ENCODE results near the gene KCNK15.

KCNK15 gene

DNA sequence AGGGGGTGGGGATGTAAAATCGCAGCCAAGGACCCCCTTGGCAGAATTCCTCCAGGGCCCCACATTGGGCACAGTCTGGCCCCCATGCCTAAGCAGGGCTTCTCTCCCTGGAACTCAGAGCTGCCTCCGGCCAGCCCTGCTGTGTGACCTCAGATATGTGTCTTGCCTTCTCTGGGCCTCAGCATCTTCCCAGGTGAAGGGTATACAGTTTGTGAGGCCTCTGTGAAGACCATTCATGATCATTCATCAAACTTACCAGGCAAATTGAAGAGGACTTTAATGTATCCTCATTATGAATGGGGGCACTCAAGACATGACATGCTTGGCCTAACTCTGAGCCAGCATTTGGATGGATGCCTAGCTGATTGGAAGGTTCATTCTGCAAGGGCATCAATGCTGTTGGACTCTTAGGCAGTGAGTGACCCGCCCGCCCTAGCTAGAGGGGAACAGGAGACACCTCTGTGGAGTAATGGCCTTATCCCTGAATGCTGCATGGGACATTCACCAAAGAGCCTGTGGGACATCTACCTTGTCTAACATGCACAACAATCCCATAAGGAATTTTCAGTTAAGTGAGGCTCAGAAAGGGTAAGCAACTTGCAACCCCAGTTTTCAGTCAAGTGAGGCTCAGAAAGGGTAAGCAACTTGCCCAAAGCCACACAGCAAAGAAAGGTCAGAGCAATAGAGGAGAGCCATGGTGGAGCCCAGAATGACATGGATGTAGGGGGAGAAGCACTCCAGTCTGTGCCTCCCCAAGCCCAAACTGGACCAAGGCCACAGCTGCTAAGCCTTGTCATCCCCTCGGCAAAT, 30.0 kb upstream of the KCNK15 start:
- DNase-seq (ENCODE audit: low read depth) = no peak

DNA sequence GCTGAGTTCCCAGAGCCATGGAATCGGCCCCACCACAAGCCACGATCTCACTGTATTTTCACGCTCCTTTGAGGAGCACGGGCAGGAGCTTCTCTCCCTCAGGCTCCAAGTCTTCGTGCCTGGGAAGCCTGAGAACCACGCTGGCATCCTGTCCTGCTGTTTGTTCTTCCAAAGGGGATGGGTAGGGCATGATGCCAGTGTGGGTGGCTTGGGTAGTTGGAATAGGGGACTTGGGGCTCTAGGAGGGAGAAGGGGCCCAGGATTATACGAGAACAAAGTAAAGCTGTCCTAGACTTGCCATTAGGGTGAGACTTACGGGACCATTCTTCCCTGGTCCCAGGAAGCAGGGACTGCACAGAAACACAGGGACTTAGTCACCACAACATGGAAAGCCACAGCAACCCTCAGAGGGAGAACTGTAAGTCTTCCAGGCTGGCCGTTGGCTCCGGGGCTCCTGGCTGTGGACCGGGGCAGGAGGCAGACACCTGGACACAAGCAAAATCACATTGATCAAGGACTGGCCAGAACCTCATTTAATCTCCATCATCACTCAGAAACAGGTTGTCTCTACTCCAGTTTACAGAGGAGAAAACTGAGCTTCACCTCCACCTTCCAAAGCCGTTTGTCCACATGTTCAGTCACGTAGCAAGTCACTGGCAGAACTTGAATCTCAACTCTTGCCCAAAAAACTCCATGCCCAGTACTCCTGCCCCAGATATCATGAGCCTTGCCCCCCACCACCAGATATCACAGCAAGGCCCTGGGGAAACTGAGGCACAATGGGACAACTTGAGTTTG, 29.2 kb upstream of the KCNK15 start:
- DNase-seq (ENCODE audit: low read depth) = peak; percentile 77

DNA sequence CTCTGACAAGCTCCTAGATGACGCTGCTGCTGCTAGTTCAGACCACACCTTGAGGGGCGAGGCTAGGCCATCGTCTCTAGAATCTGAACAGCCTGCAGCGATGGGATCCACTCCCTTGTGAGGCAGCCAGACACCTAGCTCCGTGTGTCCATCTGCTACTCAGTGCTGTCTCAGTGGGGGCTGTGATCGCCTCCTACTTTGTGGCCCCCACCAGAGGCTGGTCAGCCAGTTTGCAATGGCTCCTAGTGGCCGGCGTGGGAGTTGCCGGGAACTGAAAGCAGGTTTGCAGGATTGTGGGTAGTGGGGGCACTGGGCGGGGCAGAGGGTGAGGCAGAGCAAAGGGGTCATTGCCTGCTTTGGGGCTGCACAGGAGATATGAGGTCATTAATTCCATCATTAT, 27.7 kb upstream of the KCNK15 start:
- no peak for DNase-seq (ENCODE audit: low read depth)

DNA sequence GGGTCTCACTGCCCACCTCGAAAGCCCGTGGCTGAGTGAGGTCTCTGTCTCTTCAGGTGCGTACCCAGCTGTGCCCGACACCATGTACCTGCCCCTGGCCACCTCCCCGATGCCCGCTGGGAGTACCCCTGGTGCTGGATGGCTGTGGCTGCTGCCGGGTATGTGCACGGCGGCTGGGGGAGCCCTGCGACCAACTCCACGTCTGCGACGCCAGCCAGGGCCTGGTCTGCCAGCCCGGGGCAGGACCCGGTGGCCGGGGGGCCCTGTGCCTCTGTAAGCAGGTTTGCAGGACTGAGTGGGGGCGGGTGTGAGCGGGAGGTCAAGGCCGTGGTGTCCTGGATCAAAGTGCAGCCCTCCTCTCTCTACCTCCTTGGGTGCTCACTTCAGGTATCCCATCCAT, 25.8 kb upstream of the KCNK15 start:
- DNase-seq (ENCODE audit: low read depth) = no peak

DNA sequence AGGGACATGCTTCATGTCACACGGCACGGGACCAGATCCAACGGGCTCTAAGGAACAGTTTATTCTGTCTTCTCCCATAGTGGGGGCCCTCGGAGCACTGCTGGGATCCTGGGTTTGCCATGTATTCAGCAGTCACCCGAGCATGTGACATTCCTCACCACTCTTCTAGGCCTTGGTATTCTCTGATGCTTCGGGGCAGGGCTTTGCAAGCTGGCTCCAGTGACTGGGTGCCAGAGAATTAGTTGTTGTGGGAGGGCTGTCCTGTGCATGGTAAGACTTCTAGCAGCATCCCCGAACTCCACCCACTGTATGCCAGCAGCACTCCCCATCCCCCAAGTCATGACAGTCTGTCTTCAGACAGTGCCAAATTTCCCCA, 25.1 kb upstream of the KCNK15 start:
- DNase-seq (ENCODE audit: low read depth) = peak; percentile 91

DNA sequence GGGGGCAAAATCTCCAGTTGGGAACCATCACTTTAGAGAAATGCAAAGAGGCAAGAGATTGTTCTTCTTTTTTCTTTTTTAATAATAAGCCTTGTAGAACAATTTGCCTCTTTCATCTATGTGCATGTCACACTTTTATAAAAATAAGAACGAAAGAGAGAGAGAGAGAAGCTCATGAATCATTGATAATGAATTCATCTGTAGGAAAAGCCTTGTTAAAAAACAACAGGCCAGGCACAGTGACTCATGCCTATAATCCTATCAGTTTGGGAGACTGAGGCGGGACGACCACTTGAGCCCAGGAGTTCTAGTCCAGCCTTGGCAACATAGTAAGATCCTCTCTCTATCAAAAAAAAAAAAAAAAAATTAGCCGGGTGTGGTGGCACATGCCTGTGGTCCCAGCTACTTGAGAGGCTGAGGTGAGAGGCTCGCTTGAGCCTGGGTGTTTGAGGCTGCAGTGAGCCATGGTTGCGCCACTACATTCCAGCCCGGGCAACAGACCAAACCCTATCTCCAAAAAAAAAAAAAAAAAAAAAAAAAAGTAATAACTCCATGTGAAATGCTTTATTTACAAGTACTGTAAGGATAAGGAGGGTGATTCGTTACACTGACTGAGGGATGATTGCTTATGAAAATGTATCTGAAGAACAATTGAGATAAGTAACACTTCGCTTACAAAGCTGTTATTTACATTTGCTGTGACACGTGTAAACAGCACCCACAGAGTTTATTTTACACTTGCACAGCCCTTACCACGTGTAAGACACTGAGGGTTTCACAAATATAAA, 24.5 kb upstream of the KCNK15 start:
- peak; percentile 92 for DNase-seq (ENCODE audit: low read depth)

DNA sequence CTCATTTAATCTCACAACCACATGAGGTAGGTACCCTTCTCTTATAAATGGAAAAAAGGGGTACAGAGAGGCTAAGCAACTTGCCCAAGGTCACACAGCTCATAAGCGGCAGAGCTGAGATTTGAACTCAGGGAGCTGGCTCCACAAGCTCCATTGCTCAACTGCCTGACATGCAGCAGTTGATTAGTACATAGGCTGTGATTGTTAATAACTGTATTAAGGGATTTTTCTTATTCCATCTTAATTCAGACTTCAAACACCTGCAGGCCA, 23.9 kb upstream of the KCNK15 start:
- no peak for DNase-seq (ENCODE audit: low read depth)

DNA sequence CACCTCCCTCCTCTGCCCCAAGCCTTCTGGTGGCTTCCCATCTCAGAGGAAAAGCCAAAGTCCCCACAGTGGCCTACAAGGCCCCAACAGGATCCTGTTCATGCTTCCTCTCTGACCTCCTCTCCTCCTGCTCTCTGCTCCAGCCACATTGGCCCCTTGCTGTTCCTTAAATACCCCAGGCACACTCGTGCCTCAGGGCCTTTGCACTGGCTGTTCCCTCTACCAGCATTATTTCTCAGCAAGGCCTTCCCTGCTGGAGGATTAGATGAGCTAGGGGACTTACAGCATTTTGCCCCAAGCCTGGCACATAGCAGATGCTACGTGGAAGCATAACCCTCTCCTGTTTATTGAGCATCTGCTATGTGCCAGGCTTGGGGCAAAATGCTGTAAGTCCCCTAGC, 22.7 kb upstream of the KCNK15 start:
- no peak for DNase-seq (ENCODE audit: low read depth)

DNA sequence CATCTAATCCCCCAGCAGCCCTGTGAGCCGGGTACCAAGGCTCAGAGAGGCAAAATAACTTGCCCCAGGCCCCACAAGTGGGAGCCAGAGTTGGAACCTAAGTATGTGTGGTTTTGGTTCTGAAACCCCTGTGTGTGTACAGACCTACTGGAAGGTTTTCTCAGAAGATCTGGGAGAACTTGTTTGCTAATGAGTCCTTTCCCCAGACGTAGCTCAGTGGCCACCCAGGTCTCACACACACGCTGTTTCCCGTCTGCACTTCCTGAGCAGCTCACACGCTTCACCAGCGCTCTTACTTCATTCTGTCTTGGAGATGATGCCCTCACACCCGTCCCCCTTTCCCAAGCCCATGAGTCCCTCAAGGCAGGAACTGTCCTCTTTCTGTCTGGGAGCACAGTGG, 22.3 kb upstream of the KCNK15 start:
- peak; percentile 33 for DNase-seq (ENCODE audit: low read depth)

DNA sequence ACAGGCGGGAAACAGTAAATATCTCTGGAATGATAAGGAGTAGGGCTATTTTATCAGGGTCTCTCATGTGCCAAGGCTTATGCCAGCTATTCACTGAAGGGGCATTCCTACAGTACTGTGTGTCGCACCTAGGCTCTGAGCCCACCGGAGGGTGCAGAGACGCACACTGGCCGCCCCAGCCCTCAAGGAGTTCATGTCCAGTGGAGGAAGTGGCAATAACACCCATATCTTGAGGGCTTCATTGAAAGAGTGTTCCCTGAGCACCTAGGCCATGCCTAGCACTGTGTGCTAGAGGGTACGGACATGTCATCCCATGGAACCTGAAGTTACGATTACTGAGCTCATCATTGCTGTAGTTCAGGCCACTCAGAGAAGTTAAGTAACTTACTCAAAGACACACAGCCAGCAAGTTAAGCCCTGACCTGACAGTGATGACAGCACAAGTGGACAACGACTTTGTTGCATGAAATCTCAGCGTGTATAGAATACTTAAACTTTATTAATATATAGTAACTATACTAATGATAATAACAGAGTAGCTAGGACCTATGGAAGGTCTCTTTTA, 21.8 kb upstream of the KCNK15 start:
- DNase-seq (ENCODE audit: low read depth) = no peak

DNA sequence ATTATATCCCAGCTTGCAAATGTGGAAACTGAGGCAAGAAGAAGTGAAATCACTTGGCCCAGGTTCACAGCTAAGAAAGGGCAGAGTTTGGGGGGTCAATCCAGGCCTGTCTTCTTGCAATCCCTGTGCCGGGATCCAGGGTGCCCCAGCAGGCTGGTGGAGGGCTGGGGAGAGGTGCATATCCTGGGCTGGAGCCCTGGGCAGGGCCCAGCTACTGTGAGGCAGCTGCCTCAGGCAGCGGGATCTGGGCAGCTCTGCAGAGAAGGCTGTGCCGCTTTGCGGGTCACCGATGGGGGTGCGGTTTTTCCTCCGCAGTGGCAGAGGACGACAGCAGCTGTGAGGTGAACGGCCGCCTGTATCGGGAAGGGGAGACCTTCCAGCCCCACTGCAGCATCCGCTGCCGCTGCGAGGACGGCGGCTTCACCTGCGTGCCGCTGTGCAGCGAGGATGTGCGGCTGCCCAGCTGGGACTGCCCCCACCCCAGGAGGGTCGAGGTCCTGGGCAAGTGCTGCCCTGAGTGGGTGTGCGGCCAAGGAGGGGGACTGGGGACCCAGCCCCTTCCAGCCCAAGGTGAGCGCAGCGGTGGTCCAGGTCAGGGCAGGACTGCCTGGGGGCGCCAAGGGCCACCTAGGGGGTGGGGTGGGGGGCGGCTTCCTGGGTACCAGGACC, 21.1 kb upstream of the KCNK15 start:
- no peak for DNase-seq (ENCODE audit: low read depth)

DNA sequence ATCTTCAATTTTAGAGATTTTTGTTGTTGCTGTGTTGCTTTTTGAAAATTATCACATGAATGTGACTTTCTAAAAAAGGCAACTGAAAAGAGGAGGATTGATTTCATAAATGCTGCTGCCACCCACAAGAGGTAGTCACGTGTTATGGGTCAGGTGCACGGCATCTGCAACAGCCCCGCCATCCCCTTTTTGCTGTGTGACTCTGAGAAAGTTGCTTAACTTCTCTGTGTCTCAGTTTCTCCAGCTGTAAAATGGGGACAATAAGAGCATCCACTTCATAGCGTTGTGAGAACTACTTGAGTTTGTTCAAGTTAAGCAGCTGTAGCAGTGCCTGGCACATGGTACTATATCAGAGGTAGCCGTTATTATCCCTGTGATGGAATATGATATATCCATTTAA, 19.8 kb upstream of the KCNK15 start:
- DNase-seq (ENCODE audit: low read depth) = no peak

DNA sequence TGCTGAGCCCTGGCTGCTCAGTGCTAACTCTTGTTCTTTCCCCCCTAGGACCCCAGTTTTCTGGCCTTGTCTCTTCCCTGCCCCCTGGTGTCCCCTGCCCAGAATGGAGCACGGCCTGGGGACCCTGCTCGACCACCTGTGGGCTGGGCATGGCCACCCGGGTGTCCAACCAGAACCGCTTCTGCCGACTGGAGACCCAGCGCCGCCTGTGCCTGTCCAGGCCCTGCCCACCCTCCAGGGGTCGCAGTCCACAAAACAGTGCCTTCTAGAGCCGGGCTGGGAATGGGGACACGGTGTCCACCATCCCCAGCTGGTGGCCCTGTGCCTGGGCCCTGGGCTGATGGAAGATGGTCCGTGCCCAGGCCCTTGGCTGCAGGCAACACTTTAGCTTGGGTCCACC, 18.6 kb upstream of the KCNK15 start:
- DNase-seq (ENCODE audit: low read depth) = no peak

DNA sequence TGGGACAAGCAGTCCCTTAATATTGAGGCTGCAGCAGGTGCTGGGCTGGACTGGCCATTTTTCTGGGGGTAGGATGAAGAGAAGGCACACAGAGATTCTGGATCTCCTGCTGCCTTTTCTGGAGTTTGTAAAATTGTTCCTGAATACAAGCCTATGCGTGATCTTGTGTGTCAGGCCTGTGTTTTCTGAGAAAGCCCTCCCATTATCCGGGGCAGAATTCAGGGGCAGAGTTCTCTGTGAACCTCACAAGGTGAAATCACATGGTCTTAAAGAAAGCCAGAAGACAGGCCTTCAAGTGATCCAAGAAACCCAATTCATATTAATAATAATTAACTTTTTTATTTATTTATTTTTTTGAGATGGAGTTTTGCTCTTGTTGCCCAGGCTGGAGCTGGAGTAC, 18.0 kb upstream of the KCNK15 start:
- DNase-seq (ENCODE audit: low read depth) = no peak

DNA sequence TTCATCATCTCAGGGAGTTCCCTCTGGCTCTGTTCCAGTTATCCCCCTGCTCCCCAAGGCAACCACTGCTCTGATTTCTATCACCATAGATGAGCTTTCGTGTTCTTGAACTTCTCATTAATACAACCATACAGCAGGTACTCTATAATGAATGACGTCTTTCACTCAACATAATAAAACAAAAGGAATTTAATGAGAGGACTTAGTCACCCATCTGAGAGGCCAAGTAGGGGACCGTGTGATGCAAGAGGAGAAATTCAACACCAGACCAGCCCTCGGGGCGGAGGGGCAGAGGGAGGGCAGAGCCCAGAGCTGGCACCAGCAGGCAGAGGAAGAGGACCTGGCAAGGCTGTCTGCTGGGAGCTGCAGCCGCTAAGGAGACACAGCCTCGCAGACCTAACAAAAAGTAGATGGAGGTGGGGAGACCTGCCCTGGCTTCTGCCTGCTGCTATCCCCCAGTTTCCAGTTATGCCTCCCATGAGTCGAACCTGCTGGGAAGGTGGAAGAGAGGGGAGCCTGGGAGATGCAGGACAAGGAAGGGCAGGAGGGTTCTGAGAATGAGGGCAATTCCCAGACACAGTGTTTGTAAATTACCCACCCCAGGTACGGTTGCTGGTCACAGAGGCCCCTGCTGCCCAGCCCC, 16.7 kb upstream of the KCNK15 start:
- peak; percentile 95 for DNase-seq (ENCODE audit: low read depth)

DNA sequence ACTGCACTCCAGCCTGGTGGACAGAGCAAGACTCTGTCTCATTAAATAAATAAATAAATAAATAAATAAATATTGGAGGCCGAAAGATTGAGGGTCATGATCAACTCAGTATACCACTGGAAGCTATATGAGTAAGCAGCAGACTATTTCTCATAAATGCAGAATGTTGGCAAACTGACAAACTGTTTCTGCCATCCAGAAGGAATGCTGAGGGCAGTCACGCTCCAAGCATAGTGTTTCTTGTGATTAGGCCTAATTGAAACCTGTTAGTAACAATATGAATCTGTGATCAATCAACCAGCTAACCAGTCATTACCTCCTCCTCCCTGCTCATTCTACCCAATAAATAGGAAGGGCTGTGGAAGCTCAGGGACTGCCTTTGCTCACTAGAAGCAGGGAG, 15.2 kb upstream of the KCNK15 start:
- peak; percentile 97 for DNase-seq (ENCODE audit: low read depth)

DNA sequence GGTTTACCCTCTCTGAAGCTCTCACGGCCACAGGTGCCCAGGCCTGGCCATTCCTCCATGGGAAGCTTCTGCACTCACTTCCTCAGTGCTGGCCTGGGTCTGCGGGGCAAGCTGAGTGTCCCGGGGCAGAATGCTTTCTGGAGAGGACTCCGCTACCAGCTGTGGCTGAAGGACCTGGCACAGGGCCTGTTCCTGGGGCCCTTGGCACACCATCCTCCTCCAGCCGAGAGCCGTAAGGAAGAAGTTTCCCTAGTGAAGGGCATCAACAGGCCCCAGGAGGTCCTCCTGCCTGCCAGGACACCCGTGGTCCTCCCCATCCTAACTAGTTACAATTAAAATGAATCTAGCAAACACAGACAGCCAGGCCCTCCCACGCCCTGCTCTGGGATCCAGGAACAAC, 14.0 kb upstream of the KCNK15 start:
- no peak for DNase-seq (ENCODE audit: low read depth)

DNA sequence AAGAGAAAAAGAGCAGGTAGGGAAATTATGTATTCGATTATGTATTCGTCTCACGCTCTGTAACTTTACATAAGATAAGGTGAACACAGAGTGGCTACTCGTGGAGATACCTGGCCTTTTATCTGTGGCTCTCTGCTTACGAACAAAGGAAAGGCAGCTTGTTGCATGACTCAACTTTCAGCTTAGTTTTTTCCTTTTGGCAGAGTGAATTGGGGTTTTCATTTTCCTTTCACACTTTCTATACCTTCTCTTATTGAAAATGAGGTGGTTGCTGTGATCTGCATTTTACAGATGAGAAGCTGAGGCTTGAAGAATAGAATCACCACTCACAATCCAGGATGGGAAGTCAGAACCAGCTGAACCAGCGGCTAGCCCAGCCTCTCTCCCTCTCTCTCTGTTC, 13.3 kb upstream of the KCNK15 start:
- DNase-seq (ENCODE audit: low read depth) = no peak

DNA sequence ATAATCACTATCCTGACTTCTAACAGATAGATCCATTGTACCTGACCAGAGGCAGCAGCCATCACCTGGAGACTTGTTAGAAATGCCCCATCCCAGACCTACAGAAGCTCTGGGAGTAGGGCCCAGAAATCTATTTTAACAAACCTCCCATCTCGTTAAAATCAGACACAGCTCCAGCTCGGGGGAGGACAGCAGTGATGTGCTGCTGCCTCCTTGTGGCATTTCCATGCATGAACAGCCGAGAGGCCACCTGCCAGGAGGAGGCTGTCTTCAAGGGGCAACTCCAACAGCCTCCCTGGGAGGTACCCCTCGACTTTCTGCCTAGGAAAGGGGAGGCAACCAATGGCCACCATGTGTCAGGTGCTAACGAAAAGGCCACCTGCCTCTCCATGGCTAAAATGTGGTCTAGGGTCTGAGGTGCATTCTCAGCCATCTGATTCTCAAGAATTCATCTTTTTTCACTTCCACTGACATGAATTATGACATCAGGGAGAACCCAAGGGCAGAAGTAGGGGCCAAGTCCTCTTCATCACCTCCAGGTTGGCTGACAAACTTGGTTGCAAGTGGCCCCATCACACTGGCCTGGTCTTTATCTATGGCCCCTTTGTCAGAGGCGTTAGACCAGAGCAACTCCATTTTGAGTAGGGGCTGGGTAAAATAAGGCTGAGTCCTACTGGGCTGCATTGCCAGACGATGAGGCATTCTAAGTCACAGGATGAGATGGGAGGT, 12.2 kb upstream of the KCNK15 start:
- DNase-seq (ENCODE audit: low read depth) = peak; percentile 80

DNA sequence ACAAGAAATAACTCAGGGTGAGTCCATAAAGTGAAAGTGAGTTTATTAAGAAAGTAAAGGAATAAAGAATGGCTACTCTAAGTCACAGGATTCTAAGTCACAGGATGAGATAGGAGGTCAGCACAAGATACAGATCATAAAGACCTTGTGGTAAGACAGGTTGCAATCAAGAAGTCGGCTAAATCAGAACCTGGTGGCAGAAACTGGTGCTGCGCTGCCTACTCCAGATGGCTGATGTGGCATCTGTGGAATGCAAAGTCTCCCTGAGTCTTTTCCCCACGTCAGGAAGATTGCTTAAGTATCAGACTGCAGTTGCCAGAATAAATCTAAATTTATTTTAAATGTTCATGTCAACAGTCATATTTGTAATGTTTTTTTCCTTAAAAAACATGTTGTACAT, 10.7 kb upstream of the KCNK15 start:
- DNase-seq (ENCODE audit: low read depth) = peak; percentile 82

DNA sequence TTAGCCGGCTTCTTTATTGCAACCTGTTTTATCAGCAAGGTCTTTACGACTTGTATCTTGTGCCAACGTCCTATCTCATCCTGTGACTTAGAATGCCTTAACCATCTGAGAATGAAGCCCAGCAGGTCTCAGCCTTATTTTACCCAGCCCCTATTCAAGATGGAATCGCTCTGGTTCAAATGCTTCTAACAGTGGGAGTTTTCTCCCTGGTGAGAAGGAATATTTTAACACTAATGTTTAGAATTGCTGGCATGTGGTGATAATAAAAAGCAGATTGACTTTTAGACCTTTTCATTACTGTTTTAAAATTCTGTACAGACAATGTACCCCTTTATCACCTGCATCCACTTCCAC, 9.9 kb upstream of the KCNK15 start:
- DNase-seq (ENCODE audit: low read depth) = no peak
